NCI-H774 (cell line): ENCODE results near the gene ZNF354C.

ENCODE experiments used
- DNase-seq: peaks from one replicate; lab custom pipeline; 2025; lab: John Stamatoyannopoulos, UW

The ZNF354C gene

GRCh38 chr5:179113945-179114641 lies 53.9 kb downstream of the ZNF354C start:
- DNase-seq, result no peak

DNA sequence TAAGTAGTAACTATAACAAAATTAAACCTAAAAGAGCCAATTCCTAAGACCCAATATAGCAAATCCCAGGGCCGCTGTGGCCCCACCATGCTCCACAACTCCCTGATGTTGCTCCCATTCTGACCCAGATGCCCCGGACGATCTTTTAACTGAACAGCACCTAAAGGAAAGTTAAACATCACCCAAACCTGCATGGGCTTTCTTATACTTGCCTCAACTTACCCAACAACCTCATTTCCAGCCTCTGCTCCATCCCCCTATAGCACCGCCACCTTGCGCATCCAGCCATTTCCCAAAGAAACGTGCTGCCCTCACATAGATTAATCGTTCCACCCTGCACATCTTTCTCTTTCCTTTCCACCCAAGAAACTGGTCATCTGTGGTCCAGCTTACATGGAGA lies 54.6 kb downstream of the ZNF354C start:
- DNase-seq, result no peak

GRCh38 chr5:179115307-179115706 lies 55.1 kb downstream of the ZNF354C start:
- no peak for DNase-seq

DNA sequence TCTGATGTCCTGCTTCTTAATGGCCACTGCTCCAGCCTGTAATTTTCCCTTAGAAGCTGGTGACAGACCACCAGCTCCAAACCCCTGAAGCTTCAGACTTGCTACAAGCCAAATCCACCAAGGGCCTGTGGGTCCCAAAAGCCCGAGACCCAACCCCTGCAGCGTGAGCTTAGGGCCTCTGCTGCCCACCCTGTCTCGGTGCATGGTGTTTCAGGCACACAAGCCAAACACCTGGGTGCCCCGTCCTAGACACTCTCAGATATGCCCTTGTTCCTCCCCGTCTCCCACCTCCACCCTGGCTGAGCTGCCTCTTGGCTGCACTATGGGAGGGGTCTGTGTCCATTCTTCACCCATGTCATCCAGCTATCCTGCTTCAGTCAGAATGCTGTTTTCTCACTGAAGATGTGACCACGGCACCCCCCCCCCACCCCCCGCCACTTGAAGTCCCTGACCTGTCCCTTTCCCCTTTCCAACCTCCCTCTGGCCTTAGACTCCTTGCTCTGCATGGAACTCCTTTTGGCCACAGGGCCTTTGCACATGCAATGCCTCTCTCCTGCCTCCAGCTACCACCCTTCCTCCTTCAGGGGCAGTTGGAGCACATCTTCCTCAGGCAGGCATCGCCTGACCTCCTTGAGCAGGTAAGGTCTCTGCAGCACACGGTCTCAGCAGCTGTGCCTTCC lies 55.8 kb downstream of the ZNF354C start:
- DNase-seq, result no peak

DNA sequence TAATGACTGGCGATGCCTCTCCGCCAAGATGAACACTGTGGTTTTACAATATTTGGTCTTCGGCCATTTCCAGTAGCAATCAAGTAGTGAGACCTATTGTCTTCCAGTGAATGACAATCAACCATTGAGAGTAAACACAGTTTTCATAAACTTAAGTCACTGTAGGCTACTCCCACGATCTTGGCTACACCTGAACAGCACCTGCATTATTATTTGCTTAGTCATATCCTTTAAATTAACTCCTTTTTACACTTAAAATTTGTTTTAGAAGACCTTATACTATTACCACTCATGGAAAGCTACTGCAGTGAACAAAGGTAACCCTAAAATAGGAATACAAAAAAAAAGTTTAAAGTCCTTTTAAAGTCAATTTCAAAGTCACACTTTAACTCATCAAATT lies 58.2 kb downstream of the ZNF354C start:
- no peak for DNase-seq

- no peak for DNase-seq
Observed at GRCh38 chr5:179118756-179119414, 58.7 kb downstream of the ZNF354C start.

DNA sequence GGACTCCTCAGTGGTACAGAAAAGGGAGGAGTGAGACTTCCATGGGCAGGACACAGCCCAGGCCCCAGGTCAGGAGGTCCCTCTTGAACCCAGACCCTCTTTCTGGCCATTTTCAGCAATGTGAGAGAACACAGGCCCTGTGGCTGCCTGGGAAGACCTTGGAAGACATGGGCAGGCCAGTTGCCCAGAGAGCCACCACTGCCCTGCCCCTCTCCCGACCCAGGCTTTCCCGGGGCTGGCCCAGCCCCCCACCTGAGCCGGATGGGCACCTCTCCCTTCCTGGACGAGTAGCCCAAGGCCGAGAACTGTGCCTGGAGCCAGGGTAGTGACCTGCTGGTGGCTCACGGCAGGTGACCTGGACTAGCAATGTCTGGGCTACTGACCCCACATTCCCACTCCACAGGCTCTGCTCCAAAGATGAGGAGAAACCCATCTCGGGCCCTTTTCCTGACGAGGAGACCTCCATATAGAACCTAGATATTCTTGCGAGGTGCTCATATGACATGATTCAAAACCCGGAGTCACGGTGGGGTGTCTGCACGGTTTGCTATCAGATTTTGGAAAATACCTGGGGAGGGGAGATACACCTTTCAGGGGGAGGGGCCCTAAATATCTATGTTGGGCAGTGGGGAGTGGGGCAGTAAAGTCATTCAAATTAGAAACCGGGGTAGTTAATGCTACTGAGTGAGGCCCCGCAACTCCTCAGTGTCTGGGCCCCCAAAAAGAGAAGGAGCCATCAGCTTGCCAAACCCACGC lies 59.4 kb downstream of the ZNF354C start:
- DNase-seq, result no peak

DNA sequence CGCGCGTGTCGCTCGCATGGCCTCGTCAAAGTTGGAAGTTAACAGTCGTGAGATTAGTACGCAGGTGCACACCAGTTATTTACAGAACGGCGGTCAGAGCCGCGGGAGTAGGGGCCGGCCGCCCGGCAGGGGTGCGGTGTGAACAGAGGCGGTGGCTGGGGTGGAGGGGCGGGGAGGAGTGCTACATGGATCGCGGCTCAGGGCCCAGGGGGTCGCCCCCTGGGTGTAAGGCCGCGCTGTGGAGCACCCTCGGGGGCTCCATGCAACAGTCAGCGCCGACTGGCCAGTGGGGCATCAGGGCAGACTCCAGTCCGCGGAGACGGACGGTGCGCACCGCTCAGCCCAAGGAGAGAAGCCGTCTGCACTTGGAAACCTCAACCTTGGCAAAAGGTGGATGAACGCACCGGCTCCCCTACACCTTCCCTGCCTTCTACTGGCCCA lies 60.3 kb downstream of the ZNF354C start:
- DNase-seq, result no peak

GRCh38 chr5:179120951-179121666 lies 60.9 kb downstream of the ZNF354C start:
- DNase-seq, result no peak

GRCh38 chr5:179121667-179122111 lies 61.5 kb downstream of the ZNF354C start:
- no peak for DNase-seq

GRCh38 chr5:179122411-179123108 lies 62.4 kb downstream of the ZNF354C start:
- no peak for DNase-seq

DNA sequence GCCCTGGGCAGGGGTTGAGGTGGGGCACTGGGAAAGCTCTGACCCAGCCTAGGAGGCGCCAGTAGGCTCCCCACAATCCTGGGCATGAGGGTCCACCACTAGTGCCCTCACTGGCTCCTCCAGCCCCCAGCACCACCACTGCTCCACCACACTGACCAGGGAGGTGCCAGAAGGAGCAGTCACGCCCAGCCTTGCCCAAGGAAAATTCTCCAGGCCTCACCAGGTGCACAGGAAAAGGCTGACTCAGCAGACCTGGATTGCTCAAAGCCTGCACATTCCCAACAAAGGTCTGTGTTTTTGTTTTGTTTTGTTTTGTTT lies 62.9 kb downstream of the ZNF354C start:
- DNase-seq, result no peak

- DNase-seq, result no peak
Observed at GRCh38 chr5:179123491-179124272, 63.5 kb downstream of the ZNF354C start.

DNA sequence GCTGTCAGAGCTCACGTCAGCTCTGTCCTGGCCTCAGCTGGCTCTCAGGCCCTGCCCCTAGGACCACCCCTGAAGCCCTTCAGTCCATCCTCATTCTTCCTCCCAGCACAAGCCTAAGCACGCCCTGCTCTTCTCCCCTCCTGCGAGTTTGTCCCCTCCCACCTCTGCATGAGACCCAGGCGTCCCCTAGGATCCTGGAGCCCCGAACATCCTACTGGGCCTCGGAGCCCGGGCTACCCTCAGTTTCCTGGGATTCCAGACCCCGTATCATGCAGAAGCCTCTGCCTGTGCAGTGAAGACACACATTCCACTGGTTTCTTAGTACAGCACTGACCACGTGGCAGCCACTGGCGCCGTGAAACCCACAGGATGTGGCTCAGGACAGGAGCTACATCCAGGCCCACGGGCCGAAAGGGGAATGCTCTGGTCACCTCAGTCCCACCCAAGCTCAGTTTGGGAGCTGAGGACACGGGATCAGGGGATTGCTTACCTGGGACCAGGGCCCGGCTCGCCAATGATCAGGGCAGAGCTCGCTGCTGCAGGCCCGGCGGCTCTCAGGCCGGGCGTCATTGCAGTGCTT lies 64.2 kb downstream of the ZNF354C start:
- DNase-seq, result no peak

DNA sequence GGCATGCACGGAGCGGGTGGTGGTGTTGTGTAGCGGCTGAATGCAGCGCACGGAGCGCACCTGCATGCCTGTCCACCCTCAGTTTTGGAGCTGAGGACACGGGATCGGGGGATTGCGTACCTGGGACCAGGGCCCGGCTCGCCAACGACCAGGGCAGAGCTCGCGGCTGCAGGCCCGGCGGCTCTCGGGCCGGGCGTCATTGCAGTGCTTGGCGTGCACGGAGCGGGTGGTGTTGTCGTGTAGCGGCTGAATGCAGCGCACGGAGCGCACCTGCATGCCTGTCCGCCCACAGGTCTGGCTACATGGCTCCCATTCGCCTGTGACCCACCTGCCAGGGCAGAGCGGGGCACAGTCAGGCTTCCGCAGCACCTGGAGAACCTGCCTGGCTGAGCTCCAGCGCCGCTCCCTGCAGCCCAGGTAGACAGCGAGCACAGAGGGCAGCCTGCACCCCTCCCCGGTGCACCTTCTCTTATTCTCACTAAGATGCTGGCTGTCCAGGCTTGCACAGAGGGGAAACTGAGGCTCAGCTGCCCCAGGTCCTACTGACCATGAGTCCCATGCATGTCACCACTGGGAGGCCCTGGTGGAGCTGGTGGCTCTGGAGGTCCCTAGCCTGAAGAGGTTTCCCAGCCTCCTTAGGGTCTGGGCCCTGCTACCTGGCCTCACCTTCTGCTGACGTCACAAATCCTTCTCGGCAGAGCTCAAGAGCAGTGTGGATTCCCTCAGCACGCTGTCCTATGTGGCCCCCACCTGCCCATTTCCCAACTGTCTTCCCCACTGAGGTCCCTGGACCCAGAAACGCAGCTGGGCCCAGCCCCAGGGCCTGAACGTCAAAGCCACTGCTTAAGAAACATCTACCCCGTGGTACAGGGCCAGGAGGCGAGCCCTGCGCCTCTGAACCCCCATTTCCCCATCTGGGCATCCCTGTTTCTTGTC lies 64.9 kb downstream of the ZNF354C start:
- no peak for DNase-seq

DNA sequence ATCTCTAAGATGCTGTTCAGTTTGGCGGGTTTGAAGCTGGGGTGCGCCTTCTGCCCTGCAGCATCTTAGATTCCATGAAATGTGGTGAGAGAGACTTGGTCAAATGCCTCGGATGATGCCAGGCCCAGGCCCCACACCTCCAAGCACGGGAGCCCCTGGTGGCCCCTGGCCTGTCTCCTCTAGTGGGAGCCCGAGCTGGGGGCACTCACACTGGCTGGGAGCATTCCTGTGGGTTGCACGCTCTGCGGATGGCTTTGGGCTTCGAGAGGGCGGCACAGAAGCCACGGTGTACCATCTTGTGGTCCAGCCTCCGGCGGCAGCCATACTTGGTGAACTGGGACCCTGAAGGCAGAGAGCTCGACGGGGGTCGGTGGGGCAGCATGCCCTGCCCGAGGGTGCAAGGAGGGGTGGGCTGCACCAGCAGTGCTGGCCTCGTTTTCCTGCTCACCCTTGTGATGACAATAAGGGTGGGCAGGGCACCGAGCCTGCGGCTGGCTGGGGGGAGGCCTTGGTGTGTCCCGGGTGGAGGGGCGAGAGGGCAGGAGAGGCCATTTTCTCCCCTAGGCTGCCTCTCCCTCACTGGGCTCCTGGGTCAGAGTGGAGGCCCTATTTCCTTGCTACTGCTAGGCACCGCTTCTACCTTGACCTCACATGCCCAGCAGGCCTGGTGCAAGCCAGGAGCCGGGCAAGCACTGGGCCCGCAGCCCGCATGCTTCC lies 65.8 kb downstream of the ZNF354C start:
- no peak for DNase-seq

- no peak for DNase-seq
Observed at GRCh38 chr5:179126506-179126991, 66.4 kb downstream of the ZNF354C start.
